Measurements from ENCODE around the gene PHOX2A.

Gene PHOX2A

DNA sequence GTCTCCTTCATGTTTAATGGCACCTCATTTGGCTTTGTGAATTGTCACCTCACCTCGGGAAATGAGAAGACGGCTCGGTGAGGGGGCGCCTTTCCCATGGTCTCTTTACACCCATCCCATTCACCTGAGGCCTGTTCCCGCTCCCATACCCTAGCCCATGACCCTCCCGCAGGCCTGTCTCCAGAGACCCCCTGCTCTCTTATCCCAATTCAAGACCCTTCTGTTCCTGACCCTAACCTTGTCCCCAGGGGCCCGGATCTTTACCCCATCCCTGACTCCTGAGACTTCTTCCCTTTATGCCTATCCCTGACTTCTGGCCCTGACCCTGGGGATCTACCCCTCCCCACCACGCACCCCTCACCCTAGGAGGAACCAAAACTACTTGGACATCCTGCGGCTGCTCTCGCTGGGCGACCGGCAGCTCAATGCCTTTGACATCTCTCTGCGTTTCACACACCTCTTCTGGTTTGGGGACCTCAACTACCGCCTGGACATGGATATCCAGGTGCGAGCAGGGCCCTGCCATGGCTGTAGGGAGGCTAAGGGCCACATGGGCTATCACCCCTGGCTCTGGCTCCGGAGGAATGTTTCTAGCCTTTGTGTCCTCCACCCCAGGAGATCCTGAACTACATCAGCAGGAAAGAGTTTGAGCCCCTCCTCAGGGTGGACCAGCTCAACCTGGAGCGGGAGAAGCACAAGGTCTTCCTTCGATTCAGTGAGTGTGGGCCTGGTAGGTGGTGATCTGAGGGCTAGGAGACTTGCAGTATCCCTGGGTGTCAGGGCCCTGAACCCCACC is 11.5 kb downstream of the PHOX2A start:
- Histone ChIP-seq H3K36me3 (ENCODE audit: insufficient read depth, low read length) (peaks cover 96% of the 10 kb centered on the region), H3K27me3 (ENCODE audit: control insufficient read depth in 1 of 2, insufficient read depth in 2 of 2, low read length in 2 of 2) (no peaks in the 10 kb centered on the region), H3K4me1 (ENCODE audit: insufficient read depth, low read length) (peaks cover 27% of the 10 kb centered on the region), H3K9me3 (ENCODE audit: low read length) (no peaks in the 10 kb centered on the region), H3K4me3 (ENCODE audit: low read depth in 1 of 2, low read length in 2 of 2) (no peak overlapping the region), H3K9ac (ENCODE audit: low read length) (no peak overlapping the region), H3K27ac (ENCODE audit: low read depth, low read length) (no peak overlapping the region)

DNA sequence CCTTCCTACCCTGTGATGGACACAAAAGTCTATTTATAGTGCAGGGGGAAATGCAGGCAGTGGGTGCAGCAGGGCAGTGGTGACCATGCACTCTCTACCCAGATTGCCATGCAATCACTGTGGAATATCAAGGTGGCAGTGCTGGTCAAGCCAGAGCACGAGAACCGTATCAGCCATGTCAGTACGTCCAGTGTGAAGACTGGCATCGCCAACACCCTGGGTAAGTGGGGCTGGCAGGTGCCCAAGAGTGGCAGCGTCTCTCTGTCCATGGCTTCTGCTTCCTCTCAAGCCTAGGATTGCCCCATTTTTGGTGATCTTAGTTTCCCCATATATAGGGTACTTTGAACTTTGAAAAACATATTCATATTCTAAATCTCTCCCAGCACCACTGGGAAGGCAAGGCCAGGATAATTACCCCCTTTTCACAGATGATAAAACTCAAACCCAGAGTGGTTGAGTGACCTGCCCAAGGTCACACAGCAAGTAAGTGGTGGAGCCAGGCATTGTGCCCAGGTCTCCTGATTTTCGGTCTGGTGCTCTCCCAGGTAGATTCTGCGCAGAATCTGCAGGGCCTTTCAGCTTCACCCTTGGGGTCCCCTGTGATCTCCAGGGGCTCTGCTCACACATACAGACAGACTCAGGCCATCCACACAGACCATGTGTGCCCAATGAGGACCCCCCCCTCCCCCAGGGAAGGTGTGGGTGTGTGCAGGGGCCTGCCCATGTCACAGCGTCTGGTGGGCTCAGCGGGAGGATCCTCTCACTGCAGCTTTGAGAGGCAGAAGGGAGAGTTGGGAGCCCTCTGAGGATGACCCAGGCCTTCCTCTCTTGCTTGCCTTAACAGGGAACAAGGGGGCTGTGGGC is 12.3 kb downstream of the PHOX2A start:
- no peak overlapping the region for H3K27ac ChIP-seq (ENCODE audit: low read depth, low read length)
- H3K9me3 ChIP-seq (ENCODE audit: low read length) = no peaks in the 10 kb centered on the region
- H3K27me3 ChIP-seq (ENCODE audit: control insufficient read depth in 1 of 2, insufficient read depth in 2 of 2, low read length in 2 of 2) = no peaks in the 10 kb centered on the region
- H3K4me3 ChIP-seq (ENCODE audit: low read depth in 1 of 2, low read length in 2 of 2) = no peak overlapping the region
- peaks cover 96% of the 10 kb centered on the region for H3K36me3 ChIP-seq (ENCODE audit: insufficient read depth, low read length)
- H3K9ac ChIP-seq (ENCODE audit: low read length) = no peak overlapping the region
- peaks cover 27% of the 10 kb centered on the region for H3K4me1 ChIP-seq (ENCODE audit: insufficient read depth, low read length)

DNA sequence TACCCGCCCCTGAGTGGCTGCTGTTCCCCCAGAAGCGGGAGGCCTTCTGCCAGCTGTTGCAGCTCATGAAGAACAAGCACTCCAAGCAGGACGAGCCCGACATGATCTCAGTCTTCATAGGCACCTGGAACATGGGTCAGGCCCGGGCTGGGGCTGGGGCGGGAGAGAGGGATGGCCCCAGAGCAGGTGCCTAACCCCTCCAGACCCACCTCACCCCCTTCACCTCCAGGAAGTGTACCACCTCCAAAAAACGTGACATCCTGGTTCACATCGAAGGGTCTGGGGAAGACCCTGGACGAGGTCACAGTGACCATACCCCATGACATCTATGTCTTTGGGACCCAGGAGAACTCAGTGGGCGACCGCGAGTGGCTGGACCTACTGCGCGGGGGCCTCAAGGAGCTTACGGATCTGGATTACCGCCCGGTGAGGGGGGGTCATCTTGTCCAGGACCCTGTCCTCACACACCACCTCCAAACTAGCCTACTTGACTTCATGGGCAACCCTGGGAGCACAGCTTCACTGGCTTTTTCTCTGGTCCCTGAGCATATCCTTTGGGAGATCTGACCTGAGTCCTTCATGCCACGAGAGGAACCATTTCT is 13.1 kb downstream of the PHOX2A start:
- Histone ChIP-seq H3K4me1 (ENCODE audit: insufficient read depth, low read length) (peaks cover 27% of the 10 kb centered on the region), H3K27me3 (ENCODE audit: control insufficient read depth in 1 of 2, insufficient read depth in 2 of 2, low read length in 2 of 2) (no peaks in the 10 kb centered on the region), H3K27ac (ENCODE audit: low read depth, low read length) (no peak overlapping the region), H3K9me3 (ENCODE audit: low read length) (no peaks in the 10 kb centered on the region), H3K4me3 (ENCODE audit: low read depth in 1 of 2, low read length in 2 of 2) (no peak overlapping the region), H3K9ac (ENCODE audit: low read length) (no peak overlapping the region), H3K36me3 (ENCODE audit: insufficient read depth, low read length) (peaks cover 91% of the 10 kb centered on the region)

DNA sequence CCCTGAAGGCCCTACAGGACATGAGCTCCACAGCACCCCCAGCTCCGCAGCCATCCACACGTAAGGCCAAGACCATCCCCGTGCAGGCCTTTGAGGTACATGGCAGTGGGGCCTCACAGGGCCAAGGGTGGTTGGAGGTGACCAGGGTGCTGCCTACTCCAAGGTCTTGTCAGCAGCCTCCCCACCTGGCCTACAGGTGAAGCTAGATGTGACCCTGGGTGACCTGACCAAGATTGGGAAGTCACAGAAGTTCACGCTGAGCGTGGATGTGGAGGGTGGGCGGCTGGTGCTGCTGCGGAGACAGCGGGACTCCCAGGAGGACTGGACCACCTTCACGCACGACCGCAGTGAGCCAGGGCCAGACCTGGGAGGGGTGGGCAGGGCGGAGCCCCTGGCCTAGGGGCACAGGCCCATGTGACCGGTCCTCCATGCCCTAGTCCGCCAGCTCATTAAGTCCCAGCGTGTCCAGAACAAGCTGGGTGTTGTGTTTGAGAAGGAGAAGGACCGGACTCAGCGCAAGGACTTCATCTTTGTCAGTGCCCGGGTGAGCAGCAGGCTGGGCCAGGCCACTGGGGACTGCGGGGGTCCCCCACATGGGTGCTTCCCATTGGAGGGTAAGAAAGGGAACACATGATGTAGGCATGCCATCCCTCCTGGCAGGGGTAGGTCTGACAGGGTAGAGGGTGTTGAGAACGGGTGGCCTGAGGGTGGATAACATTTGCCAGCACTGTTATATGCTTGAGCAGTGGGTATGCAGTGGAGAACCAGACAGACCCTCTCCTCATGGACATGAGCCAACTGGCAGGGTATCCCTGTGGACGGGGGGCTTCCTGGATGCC is 13.8 kb downstream of the PHOX2A start:
- Histone ChIP-seq H3K9me3 (ENCODE audit: low read length) (no peaks in the 10 kb centered on the region), H3K4me1 (ENCODE audit: insufficient read depth, low read length) (peaks cover 30% of the 10 kb centered on the region), H3K4me3 (ENCODE audit: low read depth in 1 of 2, low read length in 2 of 2) (no peak overlapping the region), H3K9ac (ENCODE audit: low read length) (no peak overlapping the region), H3K27me3 (ENCODE audit: control insufficient read depth in 1 of 2, insufficient read depth in 2 of 2, low read length in 2 of 2) (no peaks in the 10 kb centered on the region), H3K36me3 (ENCODE audit: insufficient read depth, low read length) (peaks cover 85% of the 10 kb centered on the region), H3K27ac (ENCODE audit: low read depth, low read length) (no peak overlapping the region)

DNA sequence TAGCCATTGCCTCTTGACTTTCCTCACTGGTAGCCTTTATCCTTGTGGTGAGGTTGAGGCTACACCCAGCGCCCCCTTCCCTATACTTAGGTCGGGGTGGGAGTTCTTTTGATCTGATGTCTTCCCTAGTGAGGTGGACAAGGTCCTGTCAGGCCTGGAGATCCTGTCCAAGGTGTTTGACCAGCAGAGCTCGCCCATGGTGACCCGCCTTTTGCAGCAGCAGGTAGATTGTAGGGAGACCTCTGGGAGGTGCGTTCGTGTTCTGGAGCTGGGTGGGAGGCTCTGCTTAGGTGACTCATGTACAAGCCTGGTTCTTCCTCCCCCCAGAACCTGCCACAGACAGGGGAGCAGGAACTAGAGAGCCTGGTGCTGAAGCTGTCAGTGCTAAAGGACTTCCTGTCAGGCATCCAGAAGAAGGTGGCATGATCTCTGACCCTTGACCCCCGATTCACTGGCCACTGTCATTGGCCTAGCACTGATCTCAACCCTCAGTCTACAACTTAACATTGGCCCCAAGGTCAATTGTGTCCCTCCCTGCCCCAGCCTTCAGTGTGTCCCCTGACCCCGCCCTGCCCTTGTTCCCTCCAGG is 14.5 kb downstream of the PHOX2A start:
- H3K36me3 ChIP-seq (ENCODE audit: insufficient read depth, low read length) = peaks cover 78% of the 10 kb centered on the region
- H3K9ac ChIP-seq (ENCODE audit: low read length) = no peak overlapping the region
- no peaks in the 10 kb centered on the region for H3K9me3 ChIP-seq (ENCODE audit: low read length)
- H3K4me3 ChIP-seq (ENCODE audit: low read depth in 1 of 2, low read length in 2 of 2) = no peak overlapping the region
- no peak overlapping the region for H3K27ac ChIP-seq (ENCODE audit: low read depth, low read length)
- peaks cover 30% of the 10 kb centered on the region for H3K4me1 ChIP-seq (ENCODE audit: insufficient read depth, low read length)
- no peaks in the 10 kb centered on the region for H3K27me3 ChIP-seq (ENCODE audit: control insufficient read depth in 1 of 2, insufficient read depth in 2 of 2, low read length in 2 of 2)

DNA sequence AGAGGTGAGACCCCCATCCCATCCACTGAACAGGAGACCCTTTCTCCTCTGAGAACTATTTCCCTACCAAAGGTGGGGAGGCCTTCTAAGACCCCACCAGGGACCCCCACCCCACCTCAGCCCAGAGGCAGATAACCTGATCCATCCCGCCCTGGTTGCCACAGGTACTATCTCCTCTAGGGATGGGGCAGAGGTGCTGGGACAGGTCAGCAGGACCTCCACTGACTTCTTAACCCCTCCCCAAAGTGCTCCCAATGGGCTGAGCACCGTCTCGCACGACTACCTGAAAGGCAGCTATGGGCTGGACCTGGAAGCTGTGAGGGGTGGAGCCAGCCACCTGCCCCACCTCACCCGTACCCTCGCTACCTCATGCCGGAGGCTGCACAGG is 15.1 kb downstream of the PHOX2A start:
- peaks cover 72% of the 10 kb centered on the region for H3K36me3 ChIP-seq (ENCODE audit: insufficient read depth, low read length)
- peaks cover 30% of the 10 kb centered on the region for H3K4me1 ChIP-seq (ENCODE audit: insufficient read depth, low read length)

DNA sequence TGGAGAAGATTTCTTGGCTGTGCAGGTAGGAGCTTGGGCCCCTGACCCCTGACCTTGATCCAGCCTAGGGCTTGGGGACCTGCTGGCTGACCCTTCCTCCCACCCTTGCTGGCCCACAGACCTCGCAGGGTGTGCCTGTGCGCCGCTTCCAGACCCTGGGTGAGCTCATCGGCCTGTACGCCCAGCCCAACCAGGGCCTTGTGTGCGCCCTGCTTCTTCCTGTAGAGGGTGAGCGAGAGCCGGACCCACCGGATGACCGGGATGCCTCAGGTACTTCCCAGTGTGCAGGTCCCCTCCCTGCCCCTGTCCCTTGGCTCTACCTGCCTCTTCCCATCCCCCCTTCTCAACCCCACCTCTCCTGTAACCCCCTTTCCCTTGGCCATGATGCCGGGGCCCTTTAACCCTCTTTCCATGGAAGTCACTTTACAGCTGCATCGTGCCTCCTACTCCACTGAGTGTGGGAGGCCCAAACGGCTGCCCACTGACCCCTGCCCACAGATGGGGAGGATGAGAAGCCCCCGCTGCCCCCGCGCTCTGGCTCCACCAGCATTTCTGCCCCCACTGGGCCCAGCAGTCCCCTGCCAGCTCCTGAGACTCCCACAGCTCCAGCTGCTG is 15.6 kb downstream of the PHOX2A start:
- Histone ChIP-seq H3K36me3 (ENCODE audit: insufficient read depth, low read length) (peaks cover 67% of the 10 kb centered on the region), H3K27me3 (ENCODE audit: control insufficient read depth in 1 of 2, insufficient read depth in 2 of 2, low read length in 2 of 2) (no peaks in the 10 kb centered on the region), H3K4me1 (ENCODE audit: insufficient read depth, low read length) (peaks cover 30% of the 10 kb centered on the region), H3K27ac (ENCODE audit: low read depth, low read length) (peak overlapping the region; percentile 39), H3K4me3 (ENCODE audit: low read depth in 1 of 2, low read length in 2 of 2) (no peak overlapping the region), H3K9me3 (ENCODE audit: low read length) (no peaks in the 10 kb centered on the region), H3K9ac (ENCODE audit: low read length) (no peak overlapping the region)

More for the DNA sequence above, 15.1 kb downstream of the PHOX2A start:
- H3K9ac ChIP-seq (ENCODE audit: low read length) = no peak overlapping the region
- H3K27me3 ChIP-seq (ENCODE audit: control insufficient read depth in 1 of 2, insufficient read depth in 2 of 2, low read length in 2 of 2) = no peaks in the 10 kb centered on the region
- H3K4me3 ChIP-seq (ENCODE audit: low read depth in 1 of 2, low read length in 2 of 2) = no peak overlapping the region
- no peak overlapping the region for H3K27ac ChIP-seq (ENCODE audit: low read depth, low read length)
- no peaks in the 10 kb centered on the region for H3K9me3 ChIP-seq (ENCODE audit: low read length)

DNA sequence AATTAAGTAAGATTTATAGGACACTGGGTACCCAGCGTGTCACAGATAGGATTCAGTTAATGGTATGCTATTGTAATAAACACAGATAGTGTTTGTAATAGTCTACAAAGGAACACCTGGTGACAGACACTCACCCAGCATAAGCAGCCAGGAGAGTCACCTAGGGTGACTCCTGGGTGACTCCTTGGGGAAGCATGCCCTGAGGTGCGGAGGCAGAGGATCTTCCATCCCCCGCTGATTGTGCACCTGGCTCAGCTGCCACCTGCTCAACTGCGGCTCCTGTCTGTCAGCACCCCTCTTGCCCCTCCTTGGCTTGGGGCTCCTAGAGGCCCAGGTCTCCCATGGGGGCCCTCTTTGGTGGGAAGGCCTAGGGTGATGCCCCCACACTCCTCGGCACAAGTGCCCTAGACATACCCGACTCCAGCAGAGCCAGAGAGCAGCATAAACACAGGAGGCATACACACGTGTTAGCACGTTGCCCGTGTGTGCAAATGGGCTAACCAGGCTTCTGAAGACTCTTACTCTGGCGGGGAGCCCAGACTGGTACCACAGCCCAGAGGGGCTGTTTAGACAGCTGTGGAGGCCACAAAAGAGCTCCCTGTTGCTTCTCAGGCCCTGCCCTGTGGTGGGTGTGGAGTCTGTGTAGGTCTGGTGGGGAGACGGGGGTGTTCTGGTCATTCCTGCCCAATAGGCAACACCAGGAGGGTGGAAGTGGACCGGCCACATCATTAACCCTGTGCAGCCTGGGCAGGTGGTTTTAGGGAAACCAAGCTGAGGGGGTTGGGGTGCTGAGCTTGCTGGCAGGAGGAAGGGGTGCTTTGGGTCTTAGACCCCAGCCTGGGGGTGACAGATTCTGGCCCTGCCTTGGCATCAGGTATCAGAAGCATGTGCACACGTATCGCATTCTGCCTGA is 16.4 kb downstream of the PHOX2A start:
- H3K9ac ChIP-seq (ENCODE audit: low read length) = peak overlapping the region; percentile 20
- H3K9me3 ChIP-seq (ENCODE audit: low read length) = no peaks in the 10 kb centered on the region
- H3K27ac ChIP-seq (ENCODE audit: low read depth, low read length) = peak overlapping the region; percentile 39
- H3K4me3 ChIP-seq (ENCODE audit: low read depth in 1 of 2, low read length in 2 of 2) = no peak overlapping the region
- H3K27me3 ChIP-seq (ENCODE audit: control insufficient read depth in 1 of 2, insufficient read depth in 2 of 2, low read length in 2 of 2) = no peaks in the 10 kb centered on the region
- H3K4me1 ChIP-seq (ENCODE audit: insufficient read depth, low read length) = peaks cover 32% of the 10 kb centered on the region
- peaks cover 59% of the 10 kb centered on the region for H3K36me3 ChIP-seq (ENCODE audit: insufficient read depth, low read length)

DNA sequence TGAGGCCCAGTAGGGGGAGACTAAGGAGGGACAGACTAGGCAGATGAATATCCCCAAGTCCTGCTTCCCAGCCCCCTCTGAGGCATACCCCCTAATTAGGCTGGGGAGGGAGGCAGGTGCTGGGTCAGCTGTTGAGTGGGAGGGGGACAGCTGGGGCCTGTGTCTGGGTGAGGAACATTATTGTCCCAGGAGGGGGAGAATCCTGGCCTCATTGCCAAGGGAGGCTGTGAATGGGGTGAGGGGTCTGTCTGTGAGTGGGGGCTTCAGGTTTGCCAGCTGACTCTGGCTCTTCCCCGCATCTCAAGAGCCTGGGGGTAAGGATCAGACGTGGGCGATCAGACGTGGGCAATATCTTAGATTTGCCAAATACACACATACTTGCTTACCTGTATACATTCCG is 17.3 kb downstream of the PHOX2A start:
- Histone ChIP-seq H3K36me3 (ENCODE audit: insufficient read depth, low read length) (peaks cover 51% of the 10 kb centered on the region), H3K27ac (ENCODE audit: low read depth, low read length) (no peak overlapping the region), H3K4me3 (ENCODE audit: low read depth in 1 of 2, low read length in 2 of 2) (peak overlapping the region in 1 of 2 donors; percentile 0), H3K27me3 (ENCODE audit: control insufficient read depth in 1 of 2, insufficient read depth in 2 of 2, low read length in 2 of 2) (no peaks in the 10 kb centered on the region), H3K4me1 (ENCODE audit: insufficient read depth, low read length) (peaks cover 39% of the 10 kb centered on the region), H3K9me3 (ENCODE audit: low read length) (no peaks in the 10 kb centered on the region), H3K9ac (ENCODE audit: low read length) (peak overlapping the region; percentile 20)

All from muscle layer of colon (tissue), 2 donors.